ENCODE results near the gene BCAS1. TPM values are rescaled to one million over a fixed set of nuclear protein-coding genes. Genes with fewer than 3 reads are reported as not detected.

The BCAS1 gene
- total and polyA plus RNA-seq, 2 donors (not counting 1 experiment from before 2014, with no cell fraction given): 0.97 to 1.1 TPM

DNA sequence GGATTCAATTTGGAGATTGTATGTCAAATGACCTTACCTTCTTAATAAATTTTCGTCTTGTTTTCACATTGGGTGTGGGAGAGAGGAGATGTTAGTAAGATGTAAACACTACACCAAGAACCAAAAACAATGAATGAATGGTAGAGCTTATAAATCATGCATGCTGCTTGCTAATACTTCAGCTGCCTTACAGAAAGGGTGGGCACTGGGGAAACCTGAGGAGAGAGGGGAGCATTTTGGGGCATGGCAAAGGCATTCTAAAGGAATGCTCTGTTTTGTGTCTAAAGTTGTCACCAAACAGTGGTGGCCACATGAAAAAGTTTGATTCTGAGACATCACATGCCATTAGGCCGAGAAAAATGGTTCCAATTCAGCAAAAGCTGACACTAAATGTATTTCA is 80.4 kb downstream of the BCAS1 start:
- no peaks in the 10 kb centered on the region for H3K9me3 Mint-ChIP-seq (ENCODE audit: insufficient read depth)
- H3K4me1 Mint-ChIP-seq: no peaks in the 10 kb centered on the region
- H3K27me3 ChIP-seq (replicated peaks in 1 of 4; ENCODE audit: control extremely low read depth in 1 of 4, control insufficient read depth in 3 of 4, insufficient read depth in 4 of 4, low read length in 3 of 4): peaks cover 0 to 4% (median 0%) of the 10 kb centered on the region in 4 experiments
- ChIA-PET CTCF (no interaction called here), POLR2A (no interaction called here)
- H3K4me2 ChIP-seq (replicated peaks; ENCODE audit: low read depth, low read length, poor library complexity, severe bottlenecking): no peak overlapping the region
- no CpG with 5 or more reads among the region's 2 CpGs for WGBS (ENCODE audit: insufficient coverage)
- H3K9me3 ChIP-seq (ENCODE audit: control extremely low read depth in 1 of 3, control insufficient read depth in 2 of 3, insufficient read depth in 1 of 3, low read length in 2 of 3): no peaks in the 10 kb centered on the region
- no peaks in the 10 kb centered on the region for H3K36me3 ChIP-seq (replicated peaks in 1 of 2; ENCODE audit: control extremely low read depth in 1 of 2, control insufficient read depth in 1 of 2, extremely low read depth in 1 of 2, insufficient read depth in 2 of 2, low read length in 1 of 2)
- H3K4me3 ChIP-seq (ENCODE audit: control extremely low read depth in 1 of 5, extremely low read depth in 1 of 5, insufficient read depth in 1 of 5, low read depth in 2 of 5, low read length in 4 of 5): no peak overlapping the region
- ATAC-seq (ENCODE audit: low read depth): no peak
- no peak overlapping the region for H3K4me3 Mint-ChIP-seq
- intact Hi-C loops (cut with micrococcal nuclease): no loop called here
- H3K79me2 ChIP-seq (ENCODE audit: control insufficient read depth, insufficient read depth, low read length): no peaks in the 10 kb centered on the region
- peaks cover 29% of the 10 kb centered on the region for H3K27me3 Mint-ChIP-seq
- H3K9ac ChIP-seq (ENCODE audit: low read length): no peak overlapping the region
- H2AFZ ChIP-seq (ENCODE audit: insufficient read depth, low read depth, low read length, poor library complexity, severe bottlenecking): no peak overlapping the region
- H3K27ac ChIP-seq (ENCODE audit: low read length in 2 of 2): no peak overlapping the region
- H3K4me1 ChIP-seq (ENCODE audit: control insufficient read depth in 2 of 2, insufficient read depth in 2 of 2, low read length in 2 of 2): no peaks in the 10 kb centered on the region
- DNase-seq: no peak
- H4K20me1 ChIP-seq (ENCODE audit: control insufficient read depth, insufficient read depth, low read length, poor library complexity, severe bottlenecking): no peaks in the 10 kb centered on the region
- no peak overlapping the region for H3K27ac Mint-ChIP-seq
- TF ChIP-seq, protein P1, sequence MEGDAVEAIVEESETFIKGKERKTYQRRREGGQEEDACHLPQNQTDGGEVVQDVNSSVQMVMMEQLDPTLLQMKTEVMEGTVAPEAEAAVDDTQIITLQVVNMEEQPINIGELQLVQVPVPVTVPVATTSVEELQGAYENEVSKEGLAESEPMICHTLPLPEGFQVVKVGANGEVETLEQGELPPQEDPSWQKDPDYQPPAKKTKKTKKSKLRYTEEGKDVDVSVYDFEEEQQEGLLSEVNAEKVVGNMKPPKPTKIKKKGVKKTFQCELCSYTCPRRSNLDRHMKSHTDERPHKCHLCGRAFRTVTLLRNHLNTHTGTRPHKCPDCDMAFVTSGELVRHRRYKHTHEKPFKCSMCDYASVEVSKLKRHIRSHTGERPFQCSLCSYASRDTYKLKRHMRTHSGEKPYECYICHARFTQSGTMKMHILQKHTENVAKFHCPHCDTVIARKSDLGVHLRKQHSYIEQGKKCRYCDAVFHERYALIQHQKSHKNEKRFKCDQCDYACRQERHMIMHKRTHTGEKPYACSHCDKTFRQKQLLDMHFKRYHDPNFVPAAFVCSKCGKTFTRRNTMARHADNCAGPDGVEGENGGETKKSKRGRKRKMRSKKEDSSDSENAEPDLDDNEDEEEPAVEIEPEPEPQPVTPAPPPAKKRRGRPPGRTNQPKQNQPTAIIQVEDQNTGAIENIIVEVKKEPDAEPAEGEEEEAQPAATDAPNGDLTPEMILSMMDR (IDR thresholded peaks at IDR 0.05): no peak

DNA sequence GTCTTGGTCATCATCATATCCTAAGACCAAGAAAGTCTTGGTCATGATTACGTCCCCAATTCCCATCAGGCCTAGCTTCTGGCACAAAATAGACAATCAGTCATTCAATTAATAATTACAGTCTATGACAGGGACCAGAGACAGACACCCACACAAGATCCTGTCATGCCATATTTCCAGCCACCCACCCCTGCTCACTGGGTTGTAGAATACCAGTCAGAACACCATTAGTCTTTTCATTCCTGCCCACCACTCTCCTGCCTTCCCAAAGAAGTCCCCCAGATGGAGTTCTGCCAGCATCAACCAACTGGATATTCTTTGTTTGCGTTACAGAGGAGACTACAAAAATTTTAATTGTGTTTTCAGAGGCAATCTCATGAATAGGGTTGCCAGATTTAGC is 81.0 kb downstream of the BCAS1 start:
- intact Hi-C loops (cut with micrococcal nuclease): no loop called here
- ChIA-PET CTCF (no interaction called here), POLR2A (no interaction called here)
- Mint-ChIP-seq H3K4me1 (no peaks in the 10 kb centered on the region), H3K27ac (no peak overlapping the region), H3K27me3 (peaks cover 33% of the 10 kb centered on the region), H3K9me3 (ENCODE audit: insufficient read depth) (no peaks in the 10 kb centered on the region), H3K4me3 (no peak overlapping the region)
- DNase-seq (no peak), ATAC-seq (ENCODE audit: low read depth) (no peak)
- H3K9ac ChIP-seq (ENCODE audit: low read length): no peak overlapping the region
- H4K20me1 ChIP-seq (ENCODE audit: control insufficient read depth, insufficient read depth, low read length, poor library complexity, severe bottlenecking): no peaks in the 10 kb centered on the region
- no peak overlapping the region for H3K4me3 ChIP-seq (ENCODE audit: control extremely low read depth in 1 of 5, extremely low read depth in 1 of 5, insufficient read depth in 1 of 5, low read depth in 2 of 5, low read length in 4 of 5)
- H3K27ac ChIP-seq (ENCODE audit: low read length in 2 of 2): no peak overlapping the region
- peaks cover 0 to 4% (median 0%) of the 10 kb centered on the region in 4 experiments for H3K27me3 ChIP-seq (replicated peaks in 1 of 4; ENCODE audit: control extremely low read depth in 1 of 4, control insufficient read depth in 3 of 4, insufficient read depth in 4 of 4, low read length in 3 of 4)
- 100% methylated on average over 1 of the region's 2 CpGs for whole genome bisulfite sequencing (ENCODE audit: insufficient coverage)
- no peaks in the 10 kb centered on the region for H3K79me2 ChIP-seq (ENCODE audit: control insufficient read depth, insufficient read depth, low read length)
- no peak overlapping the region for H3K4me2 ChIP-seq (replicated peaks; ENCODE audit: low read depth, low read length, poor library complexity, severe bottlenecking)
- no peaks in the 10 kb centered on the region for H3K9me3 ChIP-seq (ENCODE audit: control extremely low read depth in 1 of 3, control insufficient read depth in 2 of 3, insufficient read depth in 1 of 3, low read length in 2 of 3)
- no peaks in the 10 kb centered on the region for H3K36me3 ChIP-seq (replicated peaks in 1 of 2; ENCODE audit: control extremely low read depth in 1 of 2, control insufficient read depth in 1 of 2, extremely low read depth in 1 of 2, insufficient read depth in 2 of 2, low read length in 1 of 2)
- H3K4me1 ChIP-seq (ENCODE audit: control insufficient read depth in 2 of 2, insufficient read depth in 2 of 2, low read length in 2 of 2): no peaks in the 10 kb centered on the region
- TF ChIP-seq EZH2 (IDR thresholded peaks at IDR 0.05; ENCODE audit: borderline replicate concordance, insufficient read depth, low read depth, low read length, poor library complexity, severe bottlenecking): no peak
- TF ChIP-seq, protein P1 (IDR thresholded peaks at IDR 0.05): no peak
- no peak overlapping the region for H2AFZ ChIP-seq (ENCODE audit: insufficient read depth, low read depth, low read length, poor library complexity, severe bottlenecking)

Data from B cell (primary cell).